ENCODE data around the gene RRP1B.

DNA sequence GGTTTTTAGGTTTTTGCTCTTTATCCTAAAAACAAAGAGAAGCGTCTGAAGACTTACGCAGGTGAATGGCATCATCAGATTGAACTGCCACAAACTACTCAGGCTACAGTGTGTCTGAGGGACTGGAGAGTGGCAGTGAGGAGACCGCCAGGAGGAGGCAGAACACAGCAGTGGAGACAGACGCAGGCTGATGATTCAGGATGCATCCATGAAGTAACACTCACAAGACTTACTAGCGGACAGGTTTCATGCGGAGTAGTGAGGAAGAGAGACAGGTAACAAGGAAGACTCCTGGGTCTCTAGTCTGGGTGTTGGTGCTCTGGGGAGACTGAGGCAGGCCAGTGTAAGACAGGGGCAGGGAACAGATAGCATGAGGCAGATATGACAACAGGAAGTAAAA, 5.7 kb upstream of the RRP1B start:
- TF ChIP-seq, protein P1, sequence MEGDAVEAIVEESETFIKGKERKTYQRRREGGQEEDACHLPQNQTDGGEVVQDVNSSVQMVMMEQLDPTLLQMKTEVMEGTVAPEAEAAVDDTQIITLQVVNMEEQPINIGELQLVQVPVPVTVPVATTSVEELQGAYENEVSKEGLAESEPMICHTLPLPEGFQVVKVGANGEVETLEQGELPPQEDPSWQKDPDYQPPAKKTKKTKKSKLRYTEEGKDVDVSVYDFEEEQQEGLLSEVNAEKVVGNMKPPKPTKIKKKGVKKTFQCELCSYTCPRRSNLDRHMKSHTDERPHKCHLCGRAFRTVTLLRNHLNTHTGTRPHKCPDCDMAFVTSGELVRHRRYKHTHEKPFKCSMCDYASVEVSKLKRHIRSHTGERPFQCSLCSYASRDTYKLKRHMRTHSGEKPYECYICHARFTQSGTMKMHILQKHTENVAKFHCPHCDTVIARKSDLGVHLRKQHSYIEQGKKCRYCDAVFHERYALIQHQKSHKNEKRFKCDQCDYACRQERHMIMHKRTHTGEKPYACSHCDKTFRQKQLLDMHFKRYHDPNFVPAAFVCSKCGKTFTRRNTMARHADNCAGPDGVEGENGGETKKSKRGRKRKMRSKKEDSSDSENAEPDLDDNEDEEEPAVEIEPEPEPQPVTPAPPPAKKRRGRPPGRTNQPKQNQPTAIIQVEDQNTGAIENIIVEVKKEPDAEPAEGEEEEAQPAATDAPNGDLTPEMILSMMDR (IDR thresholded peaks at IDR 0.05 in 2 of 3, conservative IDR thresholded peaks at IDR 0.05 in 1 of 3; ENCODE audit: borderline replicate concordance in 1 of 3, insufficient read depth in 1 of 3, low read depth in 2 of 3, low read length in 2 of 3): no peak
- TF ChIP-seq POLR2A (IDR thresholded peaks at IDR 0.05; ENCODE audit: borderline replicate concordance, extremely low read depth, insufficient read depth, insufficient read length) (no peak), EZH2 (IDR thresholded peaks at IDR 0.05) (no peak), YY1 (IDR thresholded peaks at IDR 0.05; ENCODE audit: extremely low read depth, insufficient replicate concordance, low read depth, low read length) (no peak)
- TF ChIP-seq, protein P2, sequence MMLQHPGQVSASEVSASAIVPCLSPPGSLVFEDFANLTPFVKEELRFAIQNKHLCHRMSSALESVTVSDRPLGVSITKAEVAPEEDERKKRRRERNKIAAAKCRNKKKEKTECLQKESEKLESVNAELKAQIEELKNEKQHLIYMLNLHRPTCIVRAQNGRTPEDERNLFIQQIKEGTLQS (IDR thresholded peaks at IDR 0.05): no peak
